OCI-M1 (cell line): ENCODE results near the gene PKP4.

ENCODE experiments used
- DNase-seq: peaks from one replicate; lab custom pipeline; 2025; lab: John Stamatoyannopoulos, UW

Gene PKP4

GRCh38 chr2:158539176-158540005, 82.6 kb downstream of the PKP4 start:
- DNase-seq: peak; percentile 28

GRCh38 chr2:158542577-158542976, 85.8 kb downstream of the PKP4 start:
- DNase-seq: no peak

- DNase-seq: no peak
These were observed 87.2 kb downstream of the PKP4 start for GRCh38 chr2:158543957-158544356.

GRCh38 chr2:158544998-158545397, 88.2 kb downstream of the PKP4 start:
- DNase-seq: peak; percentile 23

GRCh38 chr2:158546412-158547144, 89.8 kb downstream of the PKP4 start:
- DNase-seq: peak; percentile 32

- no peak for DNase-seq
These were observed 96.5 kb downstream of the PKP4 start for GRCh38 chr2:158553257-158553656.

GRCh38 chr2:158554996-158555395, 98.2 kb downstream of the PKP4 start:
- DNase-seq: no peak

GRCh38 chr2:158556124-158556523, 99.4 kb downstream of the PKP4 start:
- DNase-seq: no peak

- no peak for DNase-seq
These were observed 101.0 kb downstream of the PKP4 start for GRCh38 chr2:158557752-158558151.

- DNase-seq: no peak
These were observed 102.5 kb downstream of the PKP4 start for GRCh38 chr2:158559252-158559651.

- DNase-seq: no peak
These were observed 103.5 kb downstream of the PKP4 start for GRCh38 chr2:158560259-158560658.

GRCh38 chr2:158561054-158561453, 104.3 kb downstream of the PKP4 start:
- no peak for DNase-seq

GRCh38 chr2:158567208-158567607, 110.5 kb downstream of the PKP4 start:
- peak; percentile 11 for DNase-seq

GRCh38 chr2:158569284-158569683, 112.5 kb downstream of the PKP4 start:
- DNase-seq: no peak

- no peak for DNase-seq
These were observed 114.1 kb downstream of the PKP4 start for GRCh38 chr2:158570869-158571268.

GRCh38 chr2:158573739-158574138, 117.0 kb downstream of the PKP4 start:
- DNase-seq: no peak

GRCh38 chr2:158575051-158575635, 118.4 kb downstream of the PKP4 start:
- DNase-seq: no peak

- DNase-seq: no peak
These were observed 120.4 kb downstream of the PKP4 start for GRCh38 chr2:158577141-158577540.

GRCh38 chr2:158578703-158579330, 122.1 kb downstream of the PKP4 start:
- DNase-seq: no peak

- DNase-seq: no peak
These were observed 123.2 kb downstream of the PKP4 start for GRCh38 chr2:158579928-158580327.

GRCh38 chr2:158580760-158581159, 124.0 kb downstream of the PKP4 start:
- DNase-seq: no peak

- no peak for DNase-seq
These were observed 125.9 kb downstream of the PKP4 start for GRCh38 chr2:158582670-158583069.
